GM18907 (cell line): ENCODE results near the gene DNAJC6.

Experiments
- ATAC-seq: cut with Tn5 transposase; IDR thresholded peaks from one replicate; pipeline ENCODE4 v1.9.1; 2021; ENCODE audit warnings: mild to moderate bottlenecking, moderate library complexity; ENCODE audit not compliant: unreplicated experiment

The DNAJC6 gene

DNA sequence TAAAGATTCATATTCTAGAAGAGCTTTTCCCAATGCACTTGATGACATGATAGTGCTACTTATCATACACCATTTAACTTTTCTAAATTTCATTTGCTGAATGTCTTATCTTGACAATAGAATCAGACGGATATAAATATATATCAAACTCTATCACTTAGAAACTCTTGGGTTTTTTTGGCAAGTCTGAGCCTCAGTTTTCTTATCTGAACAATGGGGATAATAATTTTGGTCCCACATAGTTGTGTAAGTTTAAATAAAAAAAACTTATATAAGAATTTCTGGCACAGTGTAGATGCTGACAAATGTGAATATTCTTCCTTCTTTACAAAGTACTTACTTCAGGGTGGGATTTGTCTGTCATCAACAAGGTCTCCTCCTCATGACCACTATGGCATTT, 89.7 kb downstream of the DNAJC6 start:
- no peak for ATAC-seq

DNA sequence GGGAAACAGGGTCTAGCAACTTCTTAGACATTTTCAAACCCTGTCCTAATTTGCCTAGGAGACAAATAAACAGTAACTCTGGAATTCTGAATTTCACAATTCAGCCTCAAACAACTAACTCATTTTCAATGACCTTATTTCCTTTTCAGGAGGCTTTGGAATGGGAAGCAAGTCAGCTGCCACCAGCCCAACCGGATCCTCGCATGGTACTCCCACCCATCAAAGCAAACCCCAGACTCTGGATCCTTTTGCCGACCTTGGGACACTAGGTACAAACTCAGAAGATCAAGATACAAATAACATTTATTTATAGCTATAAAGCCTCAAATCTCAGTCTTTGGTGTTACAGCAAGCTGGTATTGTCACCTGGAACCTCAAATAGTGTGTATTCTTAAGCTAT, 92.3 kb downstream of the DNAJC6 start:
- ATAC-seq: no peak

DNA sequence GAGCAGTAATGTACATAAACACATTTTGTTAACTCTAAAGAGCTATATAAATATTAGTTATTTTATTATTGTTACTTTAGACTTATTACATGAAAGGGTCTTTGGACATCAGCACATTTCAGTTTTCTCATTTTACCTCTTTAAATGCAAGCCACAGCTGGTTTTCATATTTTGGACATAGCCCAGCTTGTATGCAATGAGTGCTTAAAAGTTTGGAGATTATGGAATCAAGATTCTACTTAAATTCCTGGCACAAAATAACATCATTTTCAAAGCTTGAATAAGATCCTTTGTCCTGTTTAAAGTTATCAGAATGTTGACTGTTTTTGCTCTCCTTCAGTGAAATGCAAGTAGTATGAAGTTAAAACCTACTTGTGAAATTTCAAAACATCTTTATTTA, 95.6 kb downstream of the DNAJC6 start:
- ATAC-seq: no peak

DNA sequence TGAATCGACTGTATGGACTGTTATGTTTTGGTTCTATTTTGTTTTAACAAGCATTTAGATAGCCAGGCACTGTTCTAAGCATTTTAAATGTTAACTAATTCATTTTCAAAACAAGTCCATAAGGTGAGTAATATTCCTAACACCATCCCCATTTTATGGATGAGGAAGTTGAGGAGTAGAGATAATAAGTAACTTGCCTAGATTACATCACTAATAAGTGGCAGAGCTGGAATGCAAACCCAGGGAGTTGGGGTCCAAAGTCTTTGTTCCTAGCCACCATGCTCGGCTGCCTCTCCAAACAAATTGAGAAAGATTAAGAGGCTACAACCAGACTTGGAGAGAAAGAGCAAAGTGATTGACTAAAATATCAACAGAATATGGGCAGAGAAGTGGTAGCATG, 98.5 kb downstream of the DNAJC6 start:
- no peak for ATAC-seq

DNA sequence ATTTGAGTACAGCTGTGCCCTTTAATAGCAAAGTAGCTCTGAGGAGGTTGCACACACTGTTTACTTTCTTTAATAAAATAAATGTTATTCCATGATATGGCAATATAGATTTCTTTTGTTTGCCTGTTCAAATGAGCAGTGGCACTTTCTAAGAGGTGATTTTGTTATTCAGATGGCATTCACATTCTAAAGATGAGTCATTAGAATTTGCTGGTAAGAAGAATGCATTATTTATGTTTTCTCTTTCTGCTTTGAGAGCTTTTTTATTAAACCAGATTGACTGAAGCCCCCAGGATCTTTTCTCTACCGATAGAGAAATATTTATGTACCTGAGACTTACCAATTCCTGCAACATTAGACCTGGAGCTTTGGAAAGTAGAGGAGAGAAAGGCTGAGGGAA, 100.0 kb downstream of the DNAJC6 start:
- no peak for ATAC-seq

DNA sequence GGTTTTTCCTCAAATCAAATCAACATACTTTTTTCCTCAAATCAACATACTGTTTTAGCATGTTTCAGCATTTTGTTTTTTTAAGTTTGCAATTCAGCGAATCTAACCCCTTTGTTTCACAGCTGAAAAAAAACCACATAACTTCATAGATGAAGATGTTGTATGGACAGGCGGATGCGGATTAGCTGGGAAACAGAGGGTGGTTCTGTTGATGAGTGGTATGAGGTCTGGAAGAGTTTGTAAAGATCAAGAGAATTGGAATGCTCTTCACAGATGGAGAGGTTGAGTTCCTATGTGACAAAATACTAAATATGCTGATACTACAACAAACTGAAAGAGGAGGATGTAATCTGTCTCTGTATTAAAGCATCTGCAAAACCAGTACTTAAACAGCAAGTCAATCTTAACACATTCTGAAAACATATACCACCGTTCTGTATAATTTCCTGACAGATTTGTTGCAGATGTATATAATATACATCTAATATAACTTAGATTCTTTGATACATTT, 100.5 kb downstream of the DNAJC6 start:
- ATAC-seq: no peak

DNA sequence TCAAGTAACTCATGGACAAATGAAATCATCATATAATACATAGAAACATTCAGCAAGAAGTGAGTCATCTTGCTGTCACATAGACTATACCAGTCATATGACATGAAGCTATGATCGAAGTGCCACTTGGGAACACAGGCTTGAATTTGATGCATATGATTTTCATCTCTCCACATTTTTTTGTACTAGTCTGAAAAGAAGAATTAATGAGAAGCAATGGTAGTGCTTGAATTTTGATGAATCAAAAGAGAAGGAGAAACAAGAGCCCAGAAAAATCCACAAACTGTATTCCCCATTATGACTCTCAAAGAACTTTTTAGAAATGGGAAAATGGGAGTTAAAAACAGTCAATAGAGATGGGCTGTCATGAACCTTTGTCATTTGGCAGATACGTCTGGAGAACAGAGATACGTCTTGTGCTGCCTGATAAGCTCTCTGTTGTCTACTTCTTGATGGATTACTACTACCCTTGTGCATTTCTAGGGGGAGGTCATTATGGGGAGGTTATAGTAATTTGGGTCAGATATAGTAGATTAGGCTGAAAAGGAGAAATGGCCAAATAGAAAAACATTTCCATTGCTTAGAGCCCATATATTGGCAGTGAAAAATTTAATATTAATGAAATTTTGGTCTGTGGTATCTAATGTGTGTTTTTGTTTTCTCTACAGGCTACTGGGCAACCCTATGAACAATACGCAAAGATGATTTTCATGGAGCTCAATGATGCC, 103.1 kb downstream of the DNAJC6 start:
- no peak for ATAC-seq

DNA sequence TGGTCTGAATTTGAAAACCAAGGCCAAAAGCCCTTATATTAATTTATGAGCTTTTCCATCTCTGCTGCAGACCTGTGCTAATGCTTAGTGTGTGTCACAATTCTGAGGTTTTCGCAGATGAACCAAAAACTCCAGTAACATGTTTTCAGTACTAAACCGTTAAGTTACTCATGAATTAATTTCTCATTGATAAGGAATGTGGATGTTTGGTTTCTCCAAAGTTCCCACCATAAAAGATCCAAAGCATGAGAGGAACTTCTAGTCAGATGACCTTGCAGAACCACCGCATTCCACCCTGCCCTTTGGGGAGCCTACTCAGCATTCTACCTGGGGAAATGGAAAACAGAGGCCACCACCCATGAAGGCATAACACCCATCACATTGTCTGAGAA, 103.6 kb downstream of the DNAJC6 start:
- no peak for ATAC-seq

DNA sequence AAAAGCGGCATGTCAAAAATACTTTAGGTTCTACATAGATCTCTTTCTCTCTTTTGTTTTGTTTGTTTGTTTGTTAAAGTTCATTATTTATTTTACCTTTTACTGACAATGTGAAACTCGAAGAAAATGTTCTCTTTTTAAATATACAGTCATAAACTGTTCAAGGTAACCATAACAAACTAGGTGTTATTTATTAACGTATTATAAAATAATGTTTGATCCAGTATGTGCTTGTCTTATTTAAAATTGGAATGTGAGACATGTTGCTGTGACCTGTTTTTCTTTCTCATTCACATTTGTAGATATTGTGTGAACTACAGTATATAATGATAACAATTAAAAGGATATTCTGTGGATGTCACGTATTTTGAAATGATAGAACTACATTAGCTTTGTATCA, 105.2 kb downstream of the DNAJC6 start:
- ATAC-seq: no peak

DNA sequence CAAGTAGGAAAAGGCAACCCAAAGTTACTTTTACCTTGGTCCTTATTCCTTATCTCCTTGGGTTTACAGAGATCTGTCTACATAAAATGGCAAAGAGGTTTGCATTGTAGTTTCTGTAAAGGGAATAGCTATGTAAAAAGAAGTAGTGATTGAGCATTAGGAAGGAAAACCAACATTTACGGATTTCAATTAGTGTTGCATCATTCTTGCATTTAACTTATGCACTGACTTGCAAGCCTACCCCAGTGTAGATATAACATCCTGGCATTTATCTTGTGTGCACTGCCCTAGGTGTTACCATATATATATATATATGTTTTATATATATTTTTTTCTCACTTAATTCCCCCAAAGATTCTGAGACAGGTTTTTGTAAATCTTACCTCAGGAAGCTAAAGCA, 107.4 kb downstream of the DNAJC6 start:
- ATAC-seq: no peak

DNA sequence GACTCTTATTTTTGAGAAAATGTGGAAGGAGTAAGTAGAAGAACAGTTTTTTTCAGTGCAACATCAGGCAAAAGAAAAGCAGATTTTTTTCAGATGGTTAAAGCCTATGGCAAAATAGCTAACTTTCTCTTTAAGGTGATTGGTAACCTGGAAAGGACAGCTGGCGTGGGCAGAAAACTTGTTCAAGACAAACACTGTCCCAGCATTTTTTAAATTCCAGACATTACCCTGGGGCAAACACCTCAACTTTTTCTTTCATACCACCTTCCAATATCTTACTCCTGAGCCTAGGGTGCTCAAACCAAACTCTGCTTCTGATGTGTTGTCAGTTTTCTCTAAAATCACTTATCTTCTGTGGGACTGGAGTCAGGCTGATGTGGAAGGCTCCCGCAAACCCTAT, 108.4 kb downstream of the DNAJC6 start:
- ATAC-seq: no peak

DNA sequence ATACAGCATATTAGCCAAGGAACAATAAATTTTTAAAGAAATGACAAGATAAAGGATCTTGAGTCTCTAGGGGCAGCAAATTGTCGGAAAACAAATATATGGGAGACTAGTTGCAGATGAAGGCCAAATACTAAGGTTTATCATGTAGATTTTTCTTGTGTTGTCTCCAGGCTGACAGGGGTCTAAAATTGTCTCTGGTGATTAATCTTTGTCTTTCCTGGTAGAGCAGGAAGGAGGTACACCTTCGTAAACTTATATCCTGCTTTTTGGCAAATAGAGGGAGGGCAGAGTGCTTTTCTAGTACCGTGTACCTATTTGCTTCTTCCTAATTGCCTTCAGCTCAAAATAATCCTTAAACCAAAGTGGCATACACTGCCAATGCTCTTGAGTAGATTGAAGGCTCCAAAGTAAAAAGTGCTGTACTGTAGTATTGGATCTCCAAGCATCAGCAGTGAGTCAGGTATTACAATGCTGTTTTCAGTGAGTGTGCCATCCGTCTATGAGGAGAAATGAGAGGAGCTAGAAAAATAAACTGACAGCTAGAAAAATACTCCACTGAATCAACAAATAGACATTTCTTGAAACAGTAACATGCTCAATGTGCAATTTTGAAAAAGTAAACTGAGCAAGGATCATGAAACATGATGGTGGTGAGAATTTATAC, 109.3 kb downstream of the DNAJC6 start:
- ATAC-seq: no peak

DNA sequence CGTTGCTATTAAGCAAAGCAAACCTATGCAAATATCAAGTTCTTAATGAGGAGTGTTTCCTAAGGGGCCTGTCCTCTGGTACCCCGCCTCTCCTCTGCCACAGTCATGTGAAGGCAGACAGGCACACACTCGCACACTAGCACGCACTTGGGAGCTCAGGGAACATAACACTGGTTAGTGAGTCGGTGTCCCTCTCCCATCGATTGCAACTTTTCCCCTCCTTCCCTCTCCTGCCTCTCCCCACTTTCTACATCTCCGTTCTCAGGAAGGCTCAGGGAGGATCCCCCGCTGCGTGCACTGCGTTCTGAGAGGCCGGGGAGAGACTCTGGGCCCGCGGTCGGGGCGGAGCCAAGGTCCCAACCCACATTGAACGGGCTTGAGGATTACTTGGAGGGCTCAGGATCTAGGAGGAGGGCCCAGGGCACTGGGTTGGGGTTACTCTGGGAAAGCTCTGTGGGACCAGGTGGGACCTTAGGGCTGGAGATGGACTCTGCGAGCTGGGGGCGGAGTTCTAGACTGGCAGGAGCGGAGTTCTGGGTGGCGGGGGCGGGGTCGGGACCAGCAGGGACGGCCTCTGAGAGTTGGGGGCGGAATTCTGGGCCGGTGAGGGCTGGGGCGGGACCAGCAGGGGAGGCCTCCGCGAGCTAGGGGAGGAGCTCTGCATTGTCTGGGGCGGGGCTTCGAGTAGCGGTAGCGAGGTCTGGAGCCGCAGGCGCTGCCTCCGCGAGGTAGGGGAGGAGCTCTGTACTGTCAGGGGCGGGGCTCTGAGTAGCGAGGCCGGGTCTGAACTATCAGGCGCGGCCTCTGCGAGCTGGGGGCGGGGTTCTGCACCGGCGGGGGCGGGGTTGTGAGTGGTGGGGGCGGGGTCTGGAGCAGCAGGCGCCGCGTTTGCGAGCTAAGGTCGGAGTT, 110.6 kb downstream of the DNAJC6 start:
- ATAC-seq: peak; percentile 94

DNA sequence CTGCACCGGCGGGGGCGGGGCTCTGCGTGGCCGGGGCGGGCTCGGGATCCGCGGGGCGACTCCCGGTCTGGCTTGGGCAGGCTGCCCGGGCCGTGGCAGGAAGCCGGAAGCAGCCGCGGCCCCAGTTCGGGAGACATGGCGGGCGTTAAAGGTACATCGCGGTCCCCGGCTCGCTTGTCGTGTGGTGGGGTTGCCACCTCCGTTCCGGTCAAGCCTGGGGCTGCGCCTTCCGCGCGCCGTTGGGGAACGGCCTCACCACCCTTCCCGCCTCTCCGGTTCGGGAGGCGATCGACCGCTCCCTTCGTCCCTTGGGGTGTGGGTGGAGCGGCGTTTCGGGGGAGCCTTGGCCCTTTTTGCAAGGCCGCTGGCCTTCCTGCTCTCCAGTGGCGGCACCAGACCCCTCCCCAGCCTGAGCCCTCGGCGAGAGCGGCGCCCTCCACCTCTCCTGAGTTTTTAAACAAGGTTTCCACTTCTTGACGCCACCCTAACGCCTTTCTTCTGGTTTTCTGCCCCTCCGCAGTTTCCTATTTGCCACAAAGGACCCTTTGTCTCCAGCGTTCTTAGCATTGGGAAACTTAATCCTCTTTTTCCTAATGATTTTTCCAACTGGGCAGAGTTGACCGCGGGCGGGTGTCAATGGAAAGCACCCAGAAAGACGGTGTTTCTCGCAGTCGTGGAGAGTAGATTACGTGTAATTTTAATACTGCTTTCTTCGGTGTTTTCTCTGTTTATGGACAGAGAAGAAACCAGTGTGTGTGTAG, 111.4 kb downstream of the DNAJC6 start, which contains the start of the genes LEPR and LEPROT:
LEPR (plus strand) TSS at position 79 of the 761 bp plus-strand sequence. CDS start 144,898 bp downstream, outside the sequence.
LEPROT (plus strand) TSS at position 79 of the 761 bp plus-strand sequence; CDS start at position 136, 57 bp downstream.
- ATAC-seq: peak; percentile 68

DNA sequence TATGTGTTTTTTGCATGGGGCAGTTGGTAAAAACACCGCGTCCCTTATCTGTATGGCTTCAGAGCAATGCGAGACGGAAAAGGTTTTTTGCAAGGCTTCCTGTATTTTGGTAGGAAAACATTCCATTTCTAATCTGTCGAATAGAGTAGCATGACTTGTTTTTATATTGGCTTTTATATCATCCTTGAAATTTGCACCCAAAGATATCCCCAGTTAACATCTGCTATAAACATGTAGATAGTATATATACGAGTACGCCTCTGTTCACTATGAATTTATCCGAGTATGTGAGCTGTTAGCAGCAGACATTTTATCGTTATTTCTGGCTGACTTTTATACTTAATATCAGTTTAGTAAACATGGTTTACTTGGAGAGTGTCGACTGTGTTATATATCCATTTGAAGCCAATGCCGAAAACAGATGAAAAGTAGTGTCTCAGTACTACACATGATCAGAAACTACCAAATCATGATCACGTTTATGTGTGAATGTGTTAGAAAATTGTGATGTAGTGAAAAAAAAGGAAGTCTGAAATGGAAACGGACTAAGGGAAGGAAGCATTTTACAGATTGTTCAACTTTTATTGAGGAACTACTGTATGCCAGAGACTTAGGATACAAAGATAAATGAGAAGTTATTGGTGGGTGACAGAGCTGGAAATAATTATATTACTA, 112.1 kb downstream of the DNAJC6 start:
- ATAC-seq: no peak

DNA sequence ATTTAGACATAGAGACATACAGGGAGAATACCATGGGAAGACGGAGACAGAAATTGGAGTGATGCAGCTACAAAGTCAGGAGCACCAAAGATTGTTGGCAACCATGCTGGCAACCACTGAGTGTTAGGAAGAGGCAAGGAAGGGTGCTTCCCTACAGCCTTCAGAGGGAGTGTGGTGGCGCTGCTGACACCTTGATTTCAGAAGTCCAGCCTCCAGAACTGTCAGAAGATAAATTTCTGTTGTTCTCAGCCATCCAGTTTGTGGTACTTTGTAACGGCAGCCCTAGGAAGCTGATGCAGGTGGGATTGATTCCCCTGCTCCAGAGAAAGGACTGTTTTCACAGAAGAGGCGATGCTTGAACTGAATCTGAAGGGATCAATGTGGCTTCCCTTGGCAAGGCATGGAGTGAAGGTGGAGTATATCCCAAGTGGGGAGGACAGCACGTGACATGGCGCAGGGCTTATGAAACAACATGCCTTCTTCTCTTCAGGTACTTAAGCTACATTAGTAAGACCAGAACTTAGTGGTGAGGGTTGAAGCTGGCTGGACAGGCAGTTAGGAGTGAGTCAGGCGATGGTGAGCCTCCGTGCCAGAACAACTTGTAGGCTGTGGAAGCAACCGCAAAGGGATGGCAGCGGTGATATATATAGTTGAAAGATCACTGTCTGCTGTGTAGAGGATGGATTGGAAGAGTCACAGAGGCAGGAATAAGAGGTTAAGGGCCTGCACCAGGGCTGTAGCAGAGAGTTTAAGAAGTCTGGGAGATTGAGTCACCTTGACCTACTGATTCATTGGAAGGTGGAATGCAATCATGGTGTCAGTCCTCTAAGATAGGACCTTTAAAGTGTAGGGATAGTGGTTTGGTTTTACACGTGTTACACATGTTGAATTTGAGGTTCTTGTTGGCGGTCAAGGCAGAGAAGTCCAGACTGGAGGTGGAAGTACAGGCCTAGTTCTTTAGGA, 113.2 kb downstream of the DNAJC6 start:
- ATAC-seq: no peak

DNA sequence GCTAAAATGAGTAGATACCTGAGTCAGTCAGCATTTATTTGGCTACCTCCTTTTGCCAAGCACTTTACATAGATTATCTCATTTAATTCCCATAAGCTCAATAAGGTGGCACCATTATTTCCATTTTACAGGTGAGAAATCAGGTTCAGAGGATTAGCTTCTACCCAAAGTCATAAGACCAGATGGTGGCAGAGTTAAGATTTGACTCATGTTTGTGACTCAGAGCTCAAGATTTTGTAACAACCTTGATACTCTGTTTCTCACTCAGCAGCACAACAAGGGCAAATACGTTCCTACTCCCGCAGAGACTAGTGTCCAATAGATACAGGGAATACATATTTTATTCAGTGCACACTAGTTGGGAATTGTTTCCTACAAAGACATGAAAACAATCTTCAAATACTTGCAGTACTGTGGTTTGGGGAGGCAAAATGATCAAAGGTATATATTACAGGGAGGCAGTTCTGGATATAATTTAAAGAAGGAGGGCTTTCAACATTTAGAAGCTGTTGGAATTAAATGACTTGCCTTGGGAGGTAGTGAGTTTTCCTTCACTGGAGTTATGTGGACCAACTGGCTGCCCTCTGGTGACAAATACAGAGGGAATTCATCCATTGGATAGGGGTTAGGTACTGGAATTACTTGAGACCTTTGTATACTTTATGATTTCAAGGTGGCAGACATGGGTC, 114.7 kb downstream of the DNAJC6 start:
- no peak for ATAC-seq

DNA sequence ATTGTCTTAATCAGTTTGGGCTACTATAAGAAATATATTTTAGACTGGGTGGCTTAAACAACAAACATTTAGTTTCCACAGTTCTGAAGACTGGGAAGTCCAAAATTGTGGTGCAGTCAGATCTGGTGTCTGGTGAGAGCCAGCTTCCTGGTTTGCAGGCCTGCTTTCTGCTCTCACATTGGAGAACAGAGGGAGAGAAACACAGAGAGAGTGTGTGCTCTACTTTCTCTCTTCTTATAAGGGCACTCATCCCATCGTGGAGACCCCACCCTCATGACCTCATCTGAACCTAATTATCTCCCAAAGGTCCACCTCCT, 115.2 kb downstream of the DNAJC6 start:
- no peak for ATAC-seq
